C4-2B (cell line): Measurements from ENCODE around the gene ENO3.

Experiments
- H3K27ac ChIP-seq: fragments of 450-650 bp; 2 replicates; pipeline ENCODE4 v1.5.1; 2017
- CTCF ChIP-seq: fragments of 450-650 bp; conservative IDR thresholded peaks from 2 replicates; pipeline ENCODE4 v1.5.1; 2017; ENCODE audit warnings: mild to moderate bottlenecking
- ZFX ChIP-seq: fragments of 450-650 bp; IDR thresholded peaks from 2 replicates; pipeline ENCODE4 v1.6.1; 2017

ENO3 gene

GRCh38 chr17:4997302-4998026 is 46.5 kb downstream of the ENO3 start, which contains the start of the genes INCA1 and KIF1C:
INCA1 (minus strand) TSS chr17:4997522; CDS start chr17:4994437, 3,085 bp downstream.
KIF1C (plus strand) TSS chr17:4997950; CDS start chr17:5000247, 2,297 bp downstream.
- TF ChIP-seq ZFX (peak; percentile 54; the same call in 1 of the 2 replicates), CTCF (no peak)
- H3K27ac ChIP-seq, result peak within 1 kb of the TSS; percentile 90

GRCh38 chr17:4998027-4998731 is 47.3 kb downstream of the ENO3 start:
- peak overlapping the region; percentile 90 for H3K27ac ChIP-seq
- no peak for TF ChIP-seq CTCF
- peak; percentile 43; the same call in 1 of the 2 replicates for TF ChIP-seq ZFX

- no peak for TF ChIP-seq ZFX
- TF ChIP-seq CTCF, result no peak
Observed at GRCh38 chr17:4998732-4999429, 48.0 kb downstream of the ENO3 start.

GRCh38 chr17:4999430-5000093 is 48.6 kb downstream of the ENO3 start:
- no peak for TF ChIP-seq CTCF
- TF ChIP-seq ZFX, result no peak
- peak overlapping the region; percentile 90 for H3K27ac ChIP-seq

More at GRCh38 chr17:4998732-4999429, 48.0 kb downstream of the ENO3 start:
- H3K27ac ChIP-seq, result peak overlapping the region; percentile 90

- no peak overlapping the region for H3K27ac ChIP-seq
- no peak for TF ChIP-seq CTCF
- no peak for TF ChIP-seq ZFX
Observed at GRCh38 chr17:5000237-5000639, 49.3 kb downstream of the ENO3 start.

- H3K27ac ChIP-seq, result no peak overlapping the region
- TF ChIP-seq ZFX, result no peak
- TF ChIP-seq CTCF, result no peak
Observed at GRCh38 chr17:5002121-5002788, 51.3 kb downstream of the ENO3 start.
